Measurements from ENCODE around the gene CREB1. TPM values are rescaled to one million over a fixed set of nuclear protein-coding genes. Genes with fewer than 3 reads are reported as not detected.

The CREB1 gene
- total and polyA plus RNA-seq, 5 donors, result 6.2 to 59.3 (median 48.2) TPM

DNA sequence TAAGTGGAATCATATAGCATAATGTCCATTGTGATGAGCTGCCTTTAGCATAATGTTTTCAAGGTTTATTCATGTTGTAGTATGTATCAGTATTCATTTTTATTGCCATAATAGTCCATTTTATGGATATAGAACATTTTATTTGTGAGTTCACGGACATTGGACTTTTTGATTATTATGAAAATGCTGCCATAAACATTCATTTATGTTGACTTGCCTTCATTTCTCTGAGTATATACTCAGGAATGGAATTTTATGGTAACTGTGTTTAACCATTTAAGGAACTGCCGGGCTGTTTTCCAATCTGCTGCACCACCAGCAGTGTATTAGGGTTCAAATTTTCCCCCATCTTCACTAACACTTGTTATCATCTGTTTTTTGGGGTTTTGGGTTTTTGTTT is 12.2 kb downstream of the CREB1 start:
- Histone ChIP-seq H3K27ac (ENCODE audit: low read length) (no peak overlapping the region), H3K4me3 (ENCODE audit: low read length) (no peak overlapping the region), H3K9me3 (ENCODE audit: control insufficient read depth, low read length) (no peaks in the 10 kb centered on the region), H3K4me1 (ENCODE audit: control insufficient read depth, insufficient read depth, low read length) (no peaks in the 10 kb centered on the region), H3K27me3 (ENCODE audit: control insufficient read depth, insufficient read depth) (no peaks in the 10 kb centered on the region)
- intact Hi-C loops (cut with DNase I), result loop anchor here in 1 of 4 donors (2.0 kb wide), 1 partner anchor 21 kb away; no protein-coding TSS in a partner anchor
- DNase-seq, result no peak
- ATAC-seq, result no peak
- WGBS, result 99% methylated on average over 2 of the region's 2 CpGs

DNA sequence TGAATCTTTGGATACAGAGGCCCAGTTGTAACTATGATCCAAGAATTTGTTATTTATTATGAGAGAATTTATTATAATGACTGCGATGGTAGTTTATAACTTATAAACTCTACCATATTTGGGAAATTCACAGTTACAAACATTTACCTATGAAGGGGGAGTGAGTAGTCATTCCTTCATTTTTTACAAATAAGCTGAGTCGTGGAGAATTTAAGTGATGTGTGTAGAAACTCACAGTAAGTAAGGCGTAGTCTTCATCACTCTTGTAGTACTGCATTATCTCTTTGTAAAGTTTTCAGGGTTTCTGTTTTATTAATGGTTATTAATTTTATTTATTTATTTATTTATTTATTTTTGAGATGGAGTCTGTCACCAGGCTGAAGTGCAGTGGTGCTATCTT is 13.5 kb downstream of the CREB1 start:
- H3K27me3 ChIP-seq (ENCODE audit: control insufficient read depth, insufficient read depth), result no peaks in the 10 kb centered on the region
- no peak overlapping the region for H3K27ac ChIP-seq (ENCODE audit: low read length)
- DNase-seq (no peak), ATAC-seq (no peak)
- H3K4me3 ChIP-seq (ENCODE audit: low read length), result no peak overlapping the region
- 98% methylated on average over 3 of the region's 3 CpGs for WGBS
- intact Hi-C loops (cut with DNase I), result loop anchor here in 1 of 4 donors (2.0 kb wide), 1 partner anchor 20 kb away; no protein-coding TSS in a partner anchor
- no peaks in the 10 kb centered on the region for H3K4me1 ChIP-seq (ENCODE audit: control insufficient read depth, insufficient read depth, low read length)
- no peaks in the 10 kb centered on the region for H3K9me3 ChIP-seq (ENCODE audit: control insufficient read depth, low read length)

DNA sequence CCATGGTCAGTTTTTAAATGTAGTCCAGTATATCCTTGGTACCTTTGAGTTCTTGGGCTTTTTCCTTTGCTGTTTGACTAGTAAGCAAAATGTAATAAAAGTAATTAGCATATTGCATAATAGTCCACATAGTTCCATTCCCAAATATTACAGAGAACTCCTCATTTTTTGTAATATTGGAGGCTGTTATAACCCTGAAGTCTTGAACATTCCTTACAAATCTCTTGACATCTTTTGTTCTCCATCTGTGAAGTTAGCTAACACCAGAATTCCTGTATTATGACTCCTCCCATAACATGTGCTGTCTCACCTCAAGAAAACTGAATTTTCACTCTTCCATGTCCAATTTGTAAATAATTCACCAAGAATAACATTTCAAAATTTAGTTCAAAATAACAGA is 17.1 kb downstream of the CREB1 start:
- intact Hi-C loops (cut with DNase I), result no loop called here
- Histone ChIP-seq H3K27ac (ENCODE audit: low read length) (no peak overlapping the region), H3K27me3 (ENCODE audit: control insufficient read depth, insufficient read depth) (no peaks in the 10 kb centered on the region), H3K4me1 (ENCODE audit: control insufficient read depth, insufficient read depth, low read length) (peaks cover 2% of the 10 kb centered on the region), H3K4me3 (ENCODE audit: low read length) (no peak overlapping the region), H3K9me3 (ENCODE audit: control insufficient read depth, low read length) (no peaks in the 10 kb centered on the region)
- no peak for DNase-seq
- ATAC-seq, result no peak

DNA sequence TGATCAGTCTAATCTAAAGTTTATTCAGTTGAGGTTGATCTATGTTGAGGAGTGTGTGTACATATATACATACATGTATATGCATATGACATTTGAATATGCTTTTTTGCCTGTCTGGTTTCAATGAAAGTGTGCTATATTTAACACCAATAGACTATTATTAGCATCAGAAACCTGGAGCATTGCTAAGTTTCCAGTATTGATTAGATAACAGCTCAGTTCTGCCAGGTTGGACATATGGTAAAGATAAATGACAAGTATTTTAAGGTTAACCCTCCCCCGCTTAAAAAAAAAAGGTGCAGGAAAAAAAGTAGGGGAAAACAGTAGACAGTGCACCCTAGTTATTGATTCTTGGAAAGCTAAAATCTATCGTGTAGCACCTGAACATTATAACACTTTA is 19.4 kb downstream of the CREB1 start:
- H3K4me1 ChIP-seq (ENCODE audit: control insufficient read depth, insufficient read depth, low read length), result peaks cover 2% of the 10 kb centered on the region
- no peak overlapping the region for H3K4me3 ChIP-seq (ENCODE audit: low read length)
- no peaks in the 10 kb centered on the region for H3K27me3 ChIP-seq (ENCODE audit: control insufficient read depth, insufficient read depth)
- peak overlapping the region; percentile 19 for H3K27ac ChIP-seq (ENCODE audit: low read length)
- DNase-seq (no peak), ATAC-seq (peak in 1 of 2 donors; percentile 9)
- whole genome bisulfite sequencing, result 54% methylated on average over 2 of the region's 2 CpGs
- intact Hi-C loops (cut with DNase I), result no loop called here
- no peaks in the 10 kb centered on the region for H3K9me3 ChIP-seq (ENCODE audit: control insufficient read depth, low read length)

DNA sequence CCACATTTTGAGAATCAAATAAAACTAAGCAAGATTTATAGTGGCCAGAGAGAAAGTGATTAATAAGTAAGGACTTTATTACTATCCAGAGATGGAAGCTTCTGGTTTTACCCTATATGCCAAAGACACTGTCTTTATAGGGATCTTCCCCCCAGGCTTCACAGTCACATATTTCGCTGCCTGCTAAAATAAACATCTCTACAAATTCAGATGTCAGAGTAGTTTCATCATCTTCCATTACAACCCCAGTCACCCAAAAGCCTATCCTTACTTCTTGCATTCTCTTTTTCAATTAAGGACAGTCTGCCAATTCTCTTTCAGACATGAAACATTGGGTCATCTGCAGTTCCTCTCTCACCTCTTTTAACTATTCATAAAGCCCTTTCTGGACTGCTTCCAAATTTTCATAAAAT is 28.3 kb downstream of the CREB1 start:
- no peak overlapping the region for H3K27ac ChIP-seq (ENCODE audit: low read length)
- H3K27me3 ChIP-seq (ENCODE audit: control insufficient read depth, insufficient read depth), result no peaks in the 10 kb centered on the region
- ATAC-seq, result no peak
- 81% methylated on average over 1 of the region's 1 CpG for WGBS
- peaks cover 4% of the 10 kb centered on the region for H3K4me1 ChIP-seq (ENCODE audit: control insufficient read depth, insufficient read depth, low read length)
- intact Hi-C loops (cut with DNase I), result no loop called here
- H3K4me3 ChIP-seq (ENCODE audit: low read length), result no peak overlapping the region
- H3K9me3 ChIP-seq (ENCODE audit: control insufficient read depth, low read length), result no peaks in the 10 kb centered on the region
- DNase-seq, result no peak

DNA sequence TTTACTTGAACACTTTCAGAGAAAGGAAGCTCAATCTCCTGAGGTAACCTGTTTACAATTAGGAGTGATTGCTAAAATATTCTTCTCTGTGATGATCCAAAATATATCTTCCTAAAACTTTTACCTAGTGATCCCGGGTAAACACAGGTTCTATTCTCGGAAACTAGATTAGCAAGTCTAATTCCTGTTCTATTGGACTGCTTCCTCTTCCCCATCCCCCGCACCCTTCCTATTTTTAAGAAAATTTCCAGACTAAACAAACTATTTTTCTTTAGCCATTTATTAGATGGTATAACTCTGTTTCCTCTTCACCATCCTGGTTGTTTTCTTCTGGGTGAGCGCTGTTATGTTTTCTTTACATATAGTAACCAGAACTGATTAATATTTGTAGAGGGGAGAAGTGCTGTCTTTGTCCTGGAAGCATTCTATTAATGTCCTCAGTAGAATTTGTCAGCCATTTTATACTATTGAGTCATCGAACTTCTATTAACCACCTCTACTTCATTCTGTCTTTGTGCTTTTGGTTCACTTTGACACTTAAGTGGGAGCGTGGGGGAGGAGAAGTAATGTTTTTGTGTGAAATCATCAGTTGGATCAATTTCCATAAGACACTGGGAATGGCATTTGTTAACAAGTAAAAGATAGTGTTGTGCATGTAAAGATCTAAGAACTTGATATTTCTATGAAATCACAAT is 31.8 kb downstream of the CREB1 start:
- H3K27me3 ChIP-seq (ENCODE audit: control insufficient read depth, insufficient read depth), result no peaks in the 10 kb centered on the region
- H3K27ac ChIP-seq (ENCODE audit: low read length), result no peak overlapping the region
- intact Hi-C loops (cut with DNase I), result loop anchor here in 1 of 4 donors (2.0 kb wide), 1 partner anchor 19 kb away; no protein-coding TSS in a partner anchor
- ATAC-seq (peak; percentile 25 to 38), DNase-seq (no peak)
- peaks cover 2% of the 10 kb centered on the region for H3K4me1 ChIP-seq (ENCODE audit: control insufficient read depth, insufficient read depth, low read length)
- H3K4me3 ChIP-seq (ENCODE audit: low read length), result no peak overlapping the region
- H3K9me3 ChIP-seq (ENCODE audit: control insufficient read depth, low read length), result no peaks in the 10 kb centered on the region
- WGBS, result 61% methylated on average over 6 of the region's 6 CpGs

DNA sequence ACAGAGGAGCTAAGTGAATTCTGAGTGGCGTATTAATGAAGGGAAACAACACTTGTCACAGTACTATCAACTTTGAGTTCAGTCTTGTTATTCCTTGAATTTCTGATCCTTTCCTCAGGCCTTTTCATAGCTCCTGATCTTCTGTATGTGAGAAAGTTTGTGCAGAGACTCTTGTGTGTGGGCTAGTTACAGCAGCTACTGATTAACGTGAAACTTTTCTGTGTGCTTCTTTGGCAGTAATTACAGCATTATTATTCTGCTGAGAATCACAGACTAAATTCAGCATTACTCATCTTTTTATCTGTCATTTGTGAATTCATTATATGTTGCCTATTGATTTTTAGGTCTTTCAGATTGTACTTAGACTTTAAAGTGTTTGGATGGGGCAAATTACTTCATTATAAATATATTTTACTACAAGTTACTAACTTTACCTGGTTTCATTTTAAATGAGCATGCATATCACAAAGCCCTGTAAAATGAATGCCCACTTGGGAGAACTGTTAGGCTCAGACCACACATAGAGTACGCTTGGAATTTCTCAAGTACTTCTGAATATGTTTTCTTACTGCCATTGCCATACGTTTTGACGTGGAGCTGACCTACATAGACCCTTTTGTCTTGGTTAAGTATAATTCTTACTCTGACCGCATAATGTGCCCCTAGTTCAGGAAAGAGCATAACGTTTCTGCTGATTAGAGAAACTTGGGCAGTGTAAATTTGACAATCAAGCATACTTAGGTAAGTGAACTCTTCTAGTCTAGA is 36.2 kb downstream of the CREB1 start:
- 74% methylated on average over 7 of the region's 7 CpGs for WGBS
- intact Hi-C loops (cut with DNase I), result no loop called here
- no peak for ATAC-seq

DNA sequence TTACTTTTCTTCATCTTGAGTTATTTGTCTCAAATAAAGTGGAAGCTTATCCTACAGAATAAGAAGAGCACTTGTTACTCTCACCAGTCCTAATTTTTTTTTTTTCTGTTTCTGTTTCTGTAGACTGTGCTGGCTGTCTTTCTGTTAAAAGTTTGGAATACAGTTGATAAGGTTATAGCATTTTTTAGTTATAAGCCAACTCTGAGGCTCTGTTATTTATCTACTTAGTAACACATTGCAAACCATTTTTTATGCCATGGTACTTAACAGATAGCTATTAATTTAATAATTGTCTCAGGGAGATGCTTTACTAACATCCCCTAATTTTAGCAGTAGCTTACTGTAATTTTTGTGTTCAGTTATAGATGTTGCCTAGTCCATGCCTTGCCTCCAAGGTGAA is 37.9 kb downstream of the CREB1 start:
- intact Hi-C loops (cut with DNase I), result no loop called here
- no peaks in the 10 kb centered on the region for H3K9me3 ChIP-seq (ENCODE audit: control insufficient read depth, low read length)
- no peak overlapping the region for H3K4me3 ChIP-seq (ENCODE audit: low read length)

More for the DNA sequence above, 36.2 kb downstream of the CREB1 start:
- H3K27ac ChIP-seq (ENCODE audit: low read length), result no peak overlapping the region
- H3K9me3 ChIP-seq (ENCODE audit: control insufficient read depth, low read length), result no peaks in the 10 kb centered on the region
- H3K27me3 ChIP-seq (ENCODE audit: control insufficient read depth, insufficient read depth), result no peaks in the 10 kb centered on the region
- H3K4me1 ChIP-seq (ENCODE audit: control insufficient read depth, insufficient read depth, low read length), result no peaks in the 10 kb centered on the region
- no peak for DNase-seq
- no peak overlapping the region for H3K4me3 ChIP-seq (ENCODE audit: low read length)

DNA sequence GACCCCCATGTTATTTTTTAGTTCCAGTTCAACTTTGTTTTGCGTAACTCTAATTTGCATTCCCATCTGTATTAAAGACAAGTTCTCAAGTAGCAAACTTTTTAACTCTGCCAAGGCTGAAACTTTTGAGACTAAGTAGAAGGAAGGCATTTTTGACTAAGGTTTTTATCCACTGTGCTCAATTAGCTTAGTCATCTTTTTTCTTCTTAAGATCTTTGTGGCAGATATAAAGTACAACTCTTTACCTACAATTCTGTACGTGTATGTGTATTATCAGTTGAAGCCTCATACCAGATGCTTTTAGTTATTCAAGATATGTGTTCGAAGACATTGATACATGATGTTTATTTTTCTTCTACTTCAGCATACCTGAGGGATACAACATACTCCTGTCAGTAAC is 41.6 kb downstream of the CREB1 start:
- Histone ChIP-seq H3K4me3 (ENCODE audit: low read length) (no peak overlapping the region), H3K27ac (ENCODE audit: low read length) (no peak overlapping the region), H3K9me3 (ENCODE audit: control insufficient read depth, low read length) (no peaks in the 10 kb centered on the region), H3K4me1 (ENCODE audit: control insufficient read depth, insufficient read depth, low read length) (no peaks in the 10 kb centered on the region), H3K27me3 (ENCODE audit: control insufficient read depth, insufficient read depth) (no peaks in the 10 kb centered on the region)
- 89% methylated on average over 3 of the region's 3 CpGs for WGBS
- ATAC-seq (no peak), DNase-seq (no peak)
- intact Hi-C loops (cut with DNase I), result no loop called here

More for the DNA sequence above, 37.9 kb downstream of the CREB1 start:
- Histone ChIP-seq H3K4me1 (ENCODE audit: control insufficient read depth, insufficient read depth, low read length) (no peaks in the 10 kb centered on the region), H3K27ac (ENCODE audit: low read length) (no peak overlapping the region), H3K27me3 (ENCODE audit: control insufficient read depth, insufficient read depth) (no peaks in the 10 kb centered on the region)
- DNase-seq (no peak), ATAC-seq (no peak)

DNA sequence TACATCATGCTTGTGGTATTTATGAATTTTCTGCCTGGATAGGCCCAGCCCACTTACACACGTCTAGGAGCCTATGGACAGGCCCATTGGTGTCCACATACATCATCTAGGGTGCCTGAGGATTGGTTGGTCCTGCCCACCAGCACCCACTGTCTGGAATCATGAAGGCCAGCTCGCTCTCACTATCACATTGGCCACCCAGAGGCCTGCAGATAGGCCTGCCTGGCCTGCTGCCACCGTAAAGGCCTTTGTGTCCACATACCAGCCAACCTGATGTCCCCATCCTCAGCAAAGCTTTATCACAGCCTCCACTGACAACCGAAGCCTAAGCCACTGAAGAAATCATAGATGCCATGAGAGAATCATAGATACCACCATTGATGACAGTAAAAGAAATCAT is 55.2 kb downstream of the CREB1 start:
- peak in 2 of 3 donors; percentile 49 to 52 for DNase-seq
- Histone ChIP-seq H3K27ac (ENCODE audit: low read length) (no peak overlapping the region), H3K4me1 (ENCODE audit: control insufficient read depth, insufficient read depth, low read length) (peaks cover 2% of the 10 kb centered on the region), H3K4me3 (ENCODE audit: low read length) (no peak overlapping the region), H3K9me3 (ENCODE audit: control insufficient read depth, low read length) (no peaks in the 10 kb centered on the region), H3K27me3 (ENCODE audit: control insufficient read depth, insufficient read depth) (no peaks in the 10 kb centered on the region)
- ATAC-seq, result peak in 1 of 2 donors; percentile 45
- intact Hi-C loops (cut with DNase I), result no loop called here
- WGBS, result 78% methylated on average over 4 of the region's 4 CpGs

DNA sequence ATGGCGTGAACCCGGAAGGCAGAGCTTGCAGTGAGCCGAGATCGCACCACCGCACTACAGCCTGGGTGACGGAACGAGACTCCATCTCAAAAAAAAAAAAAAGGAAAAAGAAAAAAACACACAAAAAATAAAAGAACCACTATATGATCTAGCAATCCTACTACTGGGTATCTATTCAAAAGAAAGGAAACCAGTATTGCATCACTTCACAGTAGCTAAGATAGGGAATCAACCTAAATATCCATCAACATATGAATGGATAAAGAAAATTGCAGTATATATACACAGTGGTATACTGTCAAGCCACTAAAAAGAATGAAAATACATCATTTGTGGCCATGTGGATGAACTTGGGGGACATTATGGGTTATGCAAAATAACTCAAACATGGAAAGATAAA is 57.5 kb downstream of the CREB1 start:
- DNase-seq (no peak), ATAC-seq (no peak)
- no peaks in the 10 kb centered on the region for H3K9me3 ChIP-seq (ENCODE audit: control insufficient read depth, low read length)
- 96% methylated on average over 7 of the region's 7 CpGs for WGBS
- intact Hi-C loops (cut with DNase I), result no loop called here
- peaks cover 2% of the 10 kb centered on the region for H3K4me1 ChIP-seq (ENCODE audit: control insufficient read depth, insufficient read depth, low read length)
- H3K4me3 ChIP-seq (ENCODE audit: low read length), result no peak overlapping the region
- H3K27me3 ChIP-seq (ENCODE audit: control insufficient read depth, insufficient read depth), result no peaks in the 10 kb centered on the region
- H3K27ac ChIP-seq (ENCODE audit: low read length), result no peak overlapping the region
